HL-60 (cell line): ENCODE results near the gene WDPCP.

Experiments used
- CTCF ChIP-seq: IDR thresholded peaks from one replicate; pipeline ENCODE4 v1.5.1; 2011; ENCODE audit warnings: low read length, control low read depth, inconsistent platforms; ENCODE audit not compliant: insufficient read depth
- GABPA ChIP-seq: IDR thresholded peaks from 2 replicates; pipeline ENCODE4 v1.6.1; 2012; ENCODE audit warnings: low read depth
- POLR2AphosphoS5 ChIP-seq: IDR thresholded peaks from 2 replicates; pipeline ENCODE4 v1.6.1; 2012; ENCODE audit warnings: low read depth
- REST ChIP-seq: IDR thresholded peaks from 2 replicates; pipeline ENCODE4 v1.6.1; 2012; ENCODE audit warnings: low read depth; ENCODE audit not compliant: insufficient replicate concordance
- SPI1 ChIP-seq: IDR thresholded peaks from 2 replicates; pipeline ENCODE4 v1.6.1; 2012; ENCODE audit warnings: low read depth, mild to moderate bottlenecking, borderline replicate concordance

- TF ChIP-seq CTCF (no peak), GABPA (no peak), POLR2AphosphoS5 (no peak), REST (no peak), SPI1 (no peak)
Measured at GRCh38 chr2:63345285-63345633, 243.0 kb downstream of the WDPCP start.
